GM18526 (cell line): ENCODE results near the gene SP3.

ENCODE experiments used
- POLR2A ChIP-seq: IDR thresholded peaks from 3 replicates; pipeline ENCODE4 v1.6.1; 2011; ENCODE audit not compliant: insufficient read length; ENCODE audit errors: extremely low read depth

The SP3 gene

GRCh38 chr2:173909846-173910245 lies 55.3 kb downstream of the SP3 start:
- TF ChIP-seq POLR2A = no peak

- TF ChIP-seq POLR2A = no peak
Measured at GRCh38 chr2:173906626-173907025, 58.5 kb downstream of the SP3 start.

GRCh38 chr2:173903601-173904394 lies 61.4 kb downstream of the SP3 start:
- TF ChIP-seq POLR2A = no peak

GRCh38 chr2:173898996-173899395 lies 66.2 kb downstream of the SP3 start:
- no peak for TF ChIP-seq POLR2A

- no peak for TF ChIP-seq POLR2A
Measured at GRCh38 chr2:173898178-173898668, 67.0 kb downstream of the SP3 start.

- TF ChIP-seq POLR2A = no peak
Measured at GRCh38 chr2:173896755-173897154, 68.4 kb downstream of the SP3 start.

- TF ChIP-seq POLR2A = no peak
Measured at GRCh38 chr2:173892341-173892740, 72.8 kb downstream of the SP3 start.

- TF ChIP-seq POLR2A = no peak
Measured at GRCh38 chr2:173891315-173892037, 73.7 kb downstream of the SP3 start.

- no peak for TF ChIP-seq POLR2A
Measured at GRCh38 chr2:173886613-173887012, 78.6 kb downstream of the SP3 start.

- no peak for TF ChIP-seq POLR2A
Measured at GRCh38 chr2:173884025-173884802, 81.0 kb downstream of the SP3 start.

- TF ChIP-seq POLR2A = no peak
Measured at GRCh38 chr2:173881886-173882285, 83.3 kb downstream of the SP3 start.

GRCh38 chr2:173881461-173881860 lies 83.7 kb downstream of the SP3 start:
- TF ChIP-seq POLR2A = no peak

- TF ChIP-seq POLR2A = no peak
Measured at GRCh38 chr2:173880561-173880960, 84.6 kb downstream of the SP3 start.

GRCh38 chr2:173876833-173877413 lies 88.2 kb downstream of the SP3 start:
- no peak for TF ChIP-seq POLR2A

GRCh38 chr2:173874894-173875237 lies 90.3 kb downstream of the SP3 start:
- TF ChIP-seq POLR2A = no peak
